ENCODE results near the gene PRKCA.

GRCh38 chr17:66636111-66636510, 333.7 kb downstream of the PRKCA start:
- TF ChIP-seq POLR2A (IDR thresholded peaks at IDR 0.05; ENCODE audit: low read length) = no peak
- no peak for TF ChIP-seq GATA1 (IDR thresholded peaks at IDR 0.05; ENCODE audit: low read depth, low read length)

All from erythroblast (primary cell).